Activated T-cell treated with anti-CD3 and anti-CD28 coated beads, Interleukin-2, amount 50 U/mL, for 1 hour (primary cell): Measurements from ENCODE around the gene LRRK1.

Experiments used
- DNase-seq: peaks from one replicate; pipeline ENCODE4 v3.0.0-alpha.2; 2020

LRRK1 gene

DNA sequence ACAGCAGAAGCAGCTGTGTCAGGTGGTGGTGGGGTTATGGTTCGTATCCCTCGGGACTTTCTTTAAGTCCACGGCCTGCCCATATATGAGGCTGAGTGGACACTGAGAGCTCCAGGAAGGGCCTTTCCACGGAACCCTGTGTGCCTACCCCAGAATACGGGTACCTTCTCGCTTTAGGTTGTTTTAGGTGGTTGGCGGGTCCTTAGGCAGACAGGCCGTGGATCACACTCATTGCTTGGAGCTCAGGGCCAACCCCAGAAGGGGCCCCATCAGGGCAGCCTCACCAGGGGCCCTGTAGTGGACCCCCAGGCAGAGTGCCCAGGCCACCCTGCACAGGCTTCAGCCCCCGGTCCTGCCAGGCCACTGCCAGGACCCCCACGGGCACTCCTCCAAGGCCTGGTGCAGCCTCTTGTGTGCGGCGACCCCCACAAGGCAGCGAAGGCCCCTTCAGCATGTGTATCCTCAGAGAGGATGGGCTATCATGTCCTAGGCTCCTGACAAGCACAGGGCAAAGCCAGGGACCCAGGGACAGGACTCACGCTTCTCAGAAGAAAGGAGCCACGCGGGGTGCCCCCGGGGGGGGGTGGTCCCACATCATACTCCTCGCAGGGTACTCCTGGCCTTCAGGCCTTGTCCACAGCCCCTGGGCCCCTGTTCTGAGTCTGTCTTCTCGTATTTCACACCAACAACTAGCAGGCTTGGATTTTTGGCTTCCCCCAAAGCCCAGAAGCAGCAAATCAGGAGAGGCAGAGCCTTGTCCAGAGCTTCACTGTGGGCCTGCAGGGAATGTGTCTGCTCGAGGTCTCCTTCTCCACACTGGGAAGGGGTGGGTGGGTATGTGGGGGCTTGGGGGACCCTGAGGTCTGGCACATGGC lies 93.4 kb downstream of the LRRK1 start:
- DNase-seq: no peak

DNA sequence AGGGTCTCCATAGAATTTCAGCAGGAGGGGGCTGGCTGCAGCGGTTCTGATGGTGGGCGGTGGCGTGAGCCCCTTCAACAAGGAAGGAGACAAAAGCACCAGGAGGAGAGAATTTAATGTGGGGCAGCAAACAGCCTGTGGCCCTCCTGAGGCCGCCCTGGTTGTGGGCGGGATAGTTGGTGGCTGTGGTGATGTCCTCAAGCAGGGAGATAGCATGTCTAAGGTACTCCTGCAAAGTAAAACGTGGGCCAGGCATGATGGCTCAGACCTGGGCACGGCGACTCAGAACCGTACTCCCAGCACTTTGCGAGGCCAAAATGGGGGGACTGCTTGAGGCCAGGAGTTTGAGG lies 94.0 kb downstream of the LRRK1 start:
- no peak for DNase-seq

DNA sequence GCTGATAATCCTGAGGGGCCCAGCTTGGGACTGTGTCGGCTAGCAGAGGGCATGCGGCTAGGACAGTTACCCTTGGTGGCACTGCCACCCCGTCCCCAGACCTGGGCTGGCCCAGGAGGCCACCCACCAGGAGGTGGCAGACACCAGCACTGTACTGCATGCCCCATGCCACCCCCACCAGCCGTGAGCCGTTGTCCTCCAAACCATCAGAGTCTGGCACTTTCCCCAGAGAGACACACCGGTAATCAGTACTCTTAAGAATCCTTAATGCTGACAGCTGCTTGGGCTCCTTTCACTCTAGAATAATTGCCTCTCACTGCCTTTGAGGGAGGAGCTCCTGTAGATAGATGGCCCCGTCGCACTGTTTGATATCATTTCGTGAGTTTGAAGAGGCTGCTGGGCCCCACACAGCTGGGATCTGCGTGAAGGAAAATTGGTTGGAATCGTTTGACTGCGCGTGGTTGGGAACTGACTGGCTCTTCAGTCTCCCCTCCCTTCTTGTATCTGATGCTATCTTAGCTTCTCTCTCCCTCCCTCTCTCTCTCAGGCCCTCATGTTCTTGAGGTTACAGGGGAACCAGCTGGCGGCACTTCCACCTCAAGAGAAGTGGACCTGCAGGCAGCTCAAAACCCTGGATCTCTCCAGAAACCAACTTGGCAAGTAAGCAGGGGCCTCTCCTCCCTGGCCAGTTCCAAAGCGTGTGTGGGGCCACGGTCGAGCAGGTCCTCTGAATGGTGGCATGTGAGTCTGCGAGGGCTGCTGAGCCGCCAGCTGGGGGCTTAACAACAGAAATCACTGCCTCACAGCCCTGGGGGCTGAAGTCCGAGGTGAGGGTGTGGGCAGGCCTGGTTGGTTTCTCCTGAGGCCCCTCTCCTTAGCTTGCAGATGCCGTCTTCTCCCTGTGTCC lies 94.9 kb downstream of the LRRK1 start:
- DNase-seq: no peak

DNA sequence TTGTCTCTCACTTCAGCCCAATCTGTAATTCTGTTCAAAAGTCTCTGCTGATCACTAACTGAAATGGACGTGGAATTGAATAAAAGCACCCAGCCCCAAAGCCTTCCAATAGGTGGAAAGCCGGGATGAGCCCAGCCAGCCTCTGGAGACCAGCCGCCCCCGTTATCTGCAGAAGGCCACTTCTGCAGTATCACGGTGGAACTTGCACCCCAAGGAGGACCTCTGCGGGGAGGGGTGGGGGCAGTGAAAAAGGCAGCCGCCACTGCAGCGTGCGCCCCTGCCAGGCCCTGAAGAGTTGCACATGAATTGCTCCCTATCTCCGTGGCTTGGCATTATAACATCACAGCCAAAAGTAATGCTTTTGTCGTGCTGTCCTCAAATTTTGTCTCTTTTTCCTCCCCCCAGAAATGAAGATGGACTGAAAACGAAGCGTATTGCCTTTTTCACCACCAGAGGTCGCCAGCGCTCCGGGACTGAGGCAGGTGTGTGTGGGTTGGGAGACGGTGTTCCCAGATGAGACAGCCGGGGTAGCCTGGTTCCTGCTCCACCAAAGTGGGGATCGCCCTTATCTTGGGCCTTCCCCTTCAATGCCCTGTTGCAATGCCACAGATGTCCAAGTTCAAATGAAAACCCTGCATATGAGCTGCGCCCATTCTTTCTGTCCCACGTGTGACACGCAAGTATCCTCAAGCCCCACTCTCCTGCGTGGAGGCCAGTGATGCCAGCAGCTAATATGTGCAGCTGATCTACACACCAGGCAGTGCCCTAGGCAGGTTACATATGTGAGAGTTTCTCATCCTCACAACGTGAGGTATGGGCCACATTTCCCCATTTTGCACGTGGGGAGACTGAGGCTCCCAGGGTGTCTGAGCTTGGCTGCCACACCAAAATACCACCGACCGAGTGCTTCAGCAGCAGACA lies 96.0 kb downstream of the LRRK1 start:
- DNase-seq: peak; percentile 67

DNA sequence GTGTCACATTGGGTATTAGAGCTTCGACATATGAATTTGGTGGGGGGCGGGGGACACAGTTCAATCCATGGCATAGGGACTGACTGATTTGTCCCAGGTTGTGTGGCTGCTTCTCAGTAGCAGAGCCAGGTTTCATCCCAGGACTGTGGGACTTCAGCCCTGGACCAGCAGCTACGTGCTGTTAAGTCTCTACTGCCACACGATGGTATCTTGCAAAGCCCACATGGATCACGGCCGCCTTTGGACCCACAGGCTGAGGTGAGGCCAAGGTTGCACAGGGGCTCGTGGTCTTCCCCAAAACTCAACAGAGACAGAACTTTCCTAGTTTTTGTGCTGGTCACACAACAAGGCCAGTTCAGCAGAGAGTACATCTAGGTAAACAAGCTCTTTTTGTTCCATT lies 97.4 kb downstream of the LRRK1 start:
- no peak for DNase-seq

DNA sequence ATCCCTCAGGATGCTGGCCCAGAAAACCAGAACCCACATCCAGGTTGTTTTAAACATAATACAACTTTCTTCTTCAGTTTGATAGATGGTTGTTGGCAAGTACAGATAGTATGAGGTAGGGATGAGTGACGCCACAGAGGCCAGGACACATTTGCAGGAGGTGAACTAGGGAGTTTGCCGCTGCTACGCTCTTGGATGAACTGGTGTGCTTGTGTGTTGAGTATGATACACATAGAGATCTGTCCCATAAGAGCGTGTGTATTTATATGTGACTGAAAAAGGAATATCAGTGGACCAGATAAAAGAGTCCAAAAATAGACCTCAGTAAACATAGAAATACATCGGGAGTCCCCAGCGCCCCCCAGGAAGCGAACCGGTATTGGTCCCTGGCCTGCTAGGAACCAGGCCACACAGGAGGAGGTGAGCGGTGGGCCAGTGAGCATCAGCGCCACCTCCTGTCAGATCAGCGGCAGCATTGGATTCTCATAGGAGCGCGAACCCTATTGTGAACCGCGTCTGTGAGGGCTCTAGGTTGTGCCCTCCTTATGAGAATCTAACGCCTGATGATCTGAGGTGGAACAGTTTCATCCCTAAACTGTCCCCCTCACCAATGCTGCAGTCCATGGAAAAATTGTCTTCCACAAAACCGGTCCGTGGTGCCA lies 98.1 kb downstream of the LRRK1 start:
- DNase-seq: no peak

DNA sequence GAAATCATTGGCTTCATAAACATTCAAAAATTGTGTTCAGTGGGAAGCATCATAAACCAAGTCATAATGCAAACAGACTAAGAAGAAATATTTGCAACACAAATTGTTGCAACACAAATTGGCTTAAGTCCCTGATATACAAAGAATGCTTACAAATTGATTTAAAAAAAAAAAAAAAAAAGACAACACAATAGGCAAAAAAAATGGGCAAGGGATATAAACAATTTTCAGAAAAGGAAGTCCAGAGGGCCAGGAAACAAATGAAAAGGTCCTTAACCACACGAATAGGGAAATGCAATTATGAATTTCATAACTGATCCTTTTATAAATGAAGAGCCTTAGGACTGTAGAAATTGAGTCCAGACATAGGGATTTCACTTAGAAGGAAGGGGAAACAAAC lies 98.9 kb downstream of the LRRK1 start:
- no peak for DNase-seq

DNA sequence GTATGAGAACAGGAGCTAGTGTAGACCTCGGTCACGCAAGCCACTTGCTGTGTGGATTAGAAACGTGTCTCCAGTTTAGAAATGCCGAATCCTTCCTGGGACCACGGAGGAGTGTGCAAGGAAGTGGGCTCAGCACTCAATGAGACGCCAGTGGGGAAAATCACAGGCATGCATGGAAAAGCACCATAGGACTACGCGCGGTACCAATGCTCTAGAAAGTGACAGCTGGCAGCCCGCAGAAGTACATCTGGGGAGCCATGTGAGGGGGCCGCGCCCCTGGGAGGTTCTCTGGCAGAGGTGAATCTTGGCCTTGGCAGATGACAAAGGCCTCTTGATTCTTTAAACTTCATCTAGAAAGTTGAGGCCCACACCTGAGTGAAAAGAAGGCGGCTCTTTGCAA lies 99.3 kb downstream of the LRRK1 start:
- DNase-seq: no peak

DNA sequence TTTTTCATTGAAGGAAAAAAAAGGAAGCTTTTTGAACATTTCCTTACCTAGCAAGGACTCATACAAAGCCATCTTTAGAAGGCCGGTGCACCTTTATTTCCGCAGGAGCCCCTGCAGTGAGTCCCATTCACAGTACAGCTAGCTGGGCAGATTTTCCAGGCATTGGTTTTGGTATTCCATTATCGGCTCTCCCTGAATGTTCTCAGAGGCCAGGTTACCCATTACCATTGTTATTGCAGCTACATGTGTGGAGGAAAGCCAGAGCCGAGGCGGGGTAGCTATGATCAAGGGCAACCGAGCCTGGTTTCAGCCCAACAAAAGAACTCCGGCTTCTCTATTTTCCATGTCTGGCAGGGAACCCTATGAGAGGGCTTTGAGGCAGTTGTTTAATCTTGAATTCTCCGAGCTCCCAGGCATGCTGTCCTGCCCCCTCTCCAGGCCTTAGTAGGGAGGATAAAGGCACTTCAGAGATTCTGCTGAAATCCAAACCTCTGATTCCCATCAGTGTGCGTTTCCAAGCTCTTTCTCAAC lies 100.3 kb downstream of the LRRK1 start:
- no peak for DNase-seq

DNA sequence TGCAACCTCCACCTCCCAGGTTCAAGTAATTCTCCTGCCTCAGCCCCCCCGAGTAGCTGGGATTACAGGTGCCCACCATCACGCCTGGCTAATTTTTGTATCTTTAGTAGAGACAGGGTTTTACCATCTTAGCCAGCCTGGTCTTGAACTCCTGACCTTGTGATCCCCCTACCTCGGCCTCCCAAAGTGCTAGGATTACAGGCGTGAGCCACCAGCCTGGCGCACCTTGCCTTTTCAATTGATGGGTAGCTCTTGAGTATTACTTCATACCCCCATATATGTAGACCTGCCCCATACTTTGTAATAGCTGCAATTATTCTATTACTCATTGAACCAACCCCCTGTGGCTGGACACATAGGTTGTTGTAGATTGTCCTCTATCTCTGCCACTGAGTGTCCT lies 101.3 kb downstream of the LRRK1 start:
- no peak for DNase-seq

DNA sequence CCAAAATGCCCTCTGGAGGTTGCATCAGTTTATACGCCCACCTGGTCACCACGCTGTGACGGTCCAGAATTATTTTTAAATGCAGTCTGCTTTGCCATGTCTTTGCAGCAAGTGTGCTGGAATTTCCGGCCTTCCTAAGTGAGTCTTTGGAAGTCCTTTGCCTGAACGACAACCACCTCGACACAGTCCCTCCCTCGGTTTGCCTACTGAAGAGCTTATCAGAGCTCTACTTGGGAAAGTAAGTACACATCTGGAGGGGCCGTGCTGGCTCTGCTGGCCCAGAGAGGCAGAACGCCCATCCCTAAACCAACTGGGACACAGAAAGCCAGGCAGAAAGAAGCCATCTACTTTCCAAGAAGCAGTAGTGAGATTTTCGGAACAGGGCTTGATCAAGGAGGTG lies 101.8 kb downstream of the LRRK1 start:
- no peak for DNase-seq

DNA sequence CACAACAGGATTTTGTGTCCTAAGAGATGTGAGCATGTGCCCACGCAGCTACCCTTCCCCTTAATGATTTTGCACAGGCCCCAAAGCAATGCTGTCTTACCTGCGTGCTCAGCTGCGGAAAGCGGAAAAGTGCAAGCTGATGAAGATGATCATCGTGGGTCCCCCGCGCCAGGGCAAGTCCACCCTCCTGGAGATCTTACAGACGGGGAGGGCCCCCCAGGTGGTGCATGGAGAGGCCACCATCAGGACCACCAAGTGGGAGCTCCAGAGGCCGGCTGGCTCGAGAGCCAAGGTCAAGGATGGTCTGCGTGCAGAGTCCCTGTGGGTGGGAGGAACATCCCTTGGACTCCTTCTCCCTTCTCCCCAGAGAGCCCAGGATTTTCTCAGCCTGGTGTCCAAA lies 103.1 kb downstream of the LRRK1 start:
- no peak for DNase-seq

DNA sequence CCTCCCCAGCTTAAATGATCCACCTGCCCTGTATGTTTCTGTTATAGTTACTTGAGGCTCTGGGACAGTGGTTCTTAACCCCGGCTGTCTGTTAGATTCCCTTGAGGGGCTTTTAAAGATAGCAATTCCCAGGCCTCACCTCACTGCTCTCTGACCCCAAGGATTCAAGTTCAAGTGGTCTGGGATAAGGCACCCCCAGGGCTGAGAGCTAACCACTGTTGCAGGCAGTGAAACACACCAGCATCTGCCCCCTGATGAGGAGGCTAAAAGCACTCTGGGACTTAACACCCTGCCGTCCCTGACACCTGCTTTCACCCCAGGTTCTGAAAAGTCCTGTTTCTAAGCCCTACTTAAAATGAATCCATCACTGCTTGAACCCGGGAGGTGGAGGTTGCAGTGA lies 103.7 kb downstream of the LRRK1 start:
- DNase-seq: no peak

DNA sequence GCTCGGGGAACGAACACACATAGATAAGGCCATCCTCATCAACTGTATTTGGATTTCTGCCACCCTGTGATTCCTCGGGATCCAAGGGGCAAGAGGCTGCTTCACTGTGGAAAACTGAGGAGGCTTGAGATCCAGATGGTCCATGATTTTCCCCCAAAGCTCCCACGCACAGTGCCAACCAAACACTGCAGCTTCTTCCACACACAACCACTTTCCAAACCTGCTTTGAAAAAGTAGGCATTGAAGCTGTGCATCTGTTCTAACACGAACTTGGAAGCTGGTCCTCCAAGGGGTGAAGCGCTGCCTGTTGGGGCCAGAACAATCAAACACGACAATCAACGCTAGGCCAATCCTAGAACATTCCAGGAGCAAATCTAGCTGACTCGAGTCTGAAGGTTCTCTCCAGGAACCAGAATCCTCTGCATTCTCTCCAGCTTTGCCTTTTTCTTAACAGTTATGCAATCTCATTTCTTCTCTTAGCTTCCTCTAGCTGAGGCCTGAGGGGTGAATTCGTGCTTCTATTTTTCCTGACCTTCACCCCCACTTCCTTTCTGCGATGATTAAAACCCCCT lies 104.4 kb downstream of the LRRK1 start:
- no peak for DNase-seq

DNA sequence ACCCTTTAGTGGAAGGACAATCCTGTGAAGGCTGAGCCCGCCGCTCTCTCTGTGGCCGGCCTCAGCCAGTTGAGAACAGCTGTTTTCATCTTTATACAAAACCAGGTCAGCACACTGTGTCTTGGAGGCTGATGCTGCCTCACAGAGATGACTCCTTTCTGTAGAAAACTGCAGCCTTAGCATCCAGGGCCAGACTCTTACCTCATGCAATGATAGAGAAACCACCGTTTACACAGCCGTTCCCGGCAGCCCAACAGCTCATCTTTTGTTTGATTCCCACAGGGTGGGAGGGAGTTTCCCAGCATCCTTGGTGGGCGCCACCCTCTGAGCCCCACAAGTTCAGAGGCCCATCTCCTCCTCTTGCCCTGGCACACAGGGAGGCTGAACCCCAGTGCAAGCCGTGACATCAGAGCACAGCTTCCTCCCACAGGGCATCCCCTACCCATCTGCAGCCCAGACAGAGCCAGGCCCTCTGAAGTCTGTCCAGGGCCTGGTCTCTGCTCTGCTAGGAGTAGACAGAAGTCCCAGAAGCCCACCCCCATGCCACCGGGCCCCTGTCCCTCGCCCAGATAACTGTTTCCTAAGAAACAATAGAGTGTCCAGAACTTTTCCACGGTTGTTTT lies 105.0 kb downstream of the LRRK1 start:
- DNase-seq: no peak

DNA sequence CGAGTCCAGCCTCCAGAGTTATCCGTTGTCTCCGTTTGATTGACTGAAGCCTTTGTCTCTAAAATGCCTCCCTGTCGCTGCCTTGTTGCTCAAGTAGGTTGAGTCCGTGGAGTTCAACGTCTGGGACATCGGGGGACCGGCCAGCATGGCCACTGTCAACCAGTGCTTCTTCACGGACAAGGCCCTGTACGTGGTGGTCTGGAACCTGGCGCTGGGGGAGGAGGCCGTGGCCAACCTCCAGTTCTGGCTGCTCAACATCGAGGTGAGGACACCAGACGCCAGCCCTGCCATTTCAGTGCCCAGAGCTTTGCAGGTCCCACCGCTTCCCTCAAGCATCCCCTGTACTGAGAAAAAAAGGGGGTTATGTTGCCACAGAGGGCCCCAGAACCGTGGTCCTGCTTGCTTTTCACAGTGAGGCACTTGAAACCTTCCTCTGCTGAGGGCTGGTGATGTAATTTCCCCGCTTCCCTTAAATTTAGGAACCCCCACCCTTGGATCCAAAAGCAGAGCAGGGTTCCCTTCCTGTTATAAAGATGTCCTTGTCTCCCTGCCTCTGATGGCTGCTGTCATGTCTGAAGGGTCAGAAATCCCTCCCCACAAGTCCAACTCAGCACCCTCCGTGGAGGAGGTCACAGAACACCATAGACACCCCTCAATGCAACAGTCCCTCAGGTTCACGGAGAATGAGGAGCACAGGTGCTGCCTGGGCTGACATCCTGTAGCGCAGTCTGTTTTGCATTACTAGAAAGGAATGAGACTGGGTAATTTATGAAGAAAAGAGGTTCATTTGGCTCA lies 105.7 kb downstream of the LRRK1 start:
- no peak for DNase-seq

DNA sequence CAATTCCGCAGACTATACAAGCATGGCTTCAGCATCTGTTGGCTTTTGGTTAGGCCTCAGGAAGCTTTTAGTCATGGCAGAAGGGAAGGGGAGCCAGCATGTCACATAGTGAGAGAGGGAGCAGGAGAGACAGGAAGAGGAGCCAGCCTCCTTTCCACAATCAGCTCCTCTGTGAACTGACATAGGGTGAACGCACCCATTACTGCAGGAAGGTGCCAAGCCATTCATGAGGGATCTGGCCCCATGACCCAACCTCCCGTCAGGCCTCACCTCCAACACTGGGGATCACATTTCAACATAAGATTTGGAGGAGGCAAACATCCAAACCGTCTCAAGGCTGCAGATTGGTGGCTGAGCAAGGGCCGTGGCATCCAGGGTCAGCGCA lies 106.3 kb downstream of the LRRK1 start:
- DNase-seq: no peak

DNA sequence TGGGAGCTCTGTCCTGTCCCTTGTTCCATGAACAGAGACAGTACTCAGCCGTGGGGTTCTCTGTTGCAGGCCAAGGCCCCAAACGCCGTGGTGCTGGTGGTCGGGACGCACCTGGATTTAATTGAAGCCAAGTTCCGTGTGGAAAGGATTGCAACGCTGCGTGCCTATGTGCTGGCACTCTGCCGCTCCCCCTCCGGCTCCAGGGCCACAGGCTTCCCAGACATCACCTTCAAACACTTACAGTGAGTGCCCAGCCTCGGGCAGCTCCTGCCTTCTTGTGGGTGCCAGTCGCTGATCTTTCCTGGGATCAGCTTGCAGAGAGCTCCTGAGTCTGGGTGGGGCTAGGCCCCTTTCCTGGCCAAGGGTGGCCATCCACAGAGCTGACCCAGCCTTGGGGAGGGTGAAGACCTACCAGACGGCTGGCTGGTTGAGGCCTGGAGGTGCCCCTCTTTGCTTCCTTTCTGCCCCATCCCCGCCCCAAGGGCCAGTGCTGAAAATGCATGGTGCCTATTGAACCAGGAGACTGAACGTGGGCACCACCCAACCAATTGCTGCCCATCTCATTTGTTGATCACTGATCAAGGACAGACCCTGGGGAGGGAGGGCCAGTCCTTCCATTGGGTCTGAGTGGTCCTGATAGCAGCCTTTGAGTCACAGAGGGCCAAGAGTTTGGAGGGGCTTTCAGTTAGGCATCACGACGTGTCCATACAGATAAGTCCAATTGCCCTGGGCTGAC lies 106.9 kb downstream of the LRRK1 start:
- DNase-seq: no peak

DNA sequence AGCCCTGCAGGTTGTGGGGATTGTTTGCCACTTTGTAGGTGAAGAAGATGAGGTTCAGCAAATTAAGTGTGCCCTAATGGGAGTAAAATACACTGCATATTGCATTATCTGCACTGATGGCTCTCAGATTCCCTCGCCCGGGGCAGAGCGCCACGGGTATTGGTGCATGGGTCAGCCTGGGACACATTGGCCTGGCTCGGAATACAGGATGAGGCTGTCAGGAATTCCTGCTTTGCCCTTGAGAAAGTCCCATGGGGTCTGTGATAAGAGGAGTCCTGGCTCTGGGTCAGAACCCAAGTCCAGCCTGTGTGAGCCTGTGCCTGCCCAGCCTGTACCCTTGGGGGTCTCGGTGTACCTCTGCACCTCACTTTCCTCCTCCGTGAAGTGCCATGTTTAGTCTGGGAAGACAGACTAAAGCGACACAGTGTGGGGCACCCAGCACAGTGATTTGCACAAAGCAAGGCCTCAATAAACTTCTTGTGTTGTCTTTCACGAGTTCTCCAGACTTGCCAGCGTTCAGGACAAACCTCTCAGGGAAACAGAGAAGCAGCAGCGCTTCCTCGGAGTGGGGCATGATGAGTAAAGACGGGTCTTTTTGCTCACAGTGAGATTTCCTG lies 107.6 kb downstream of the LRRK1 start:
- DNase-seq: no peak
